ENCODE results near the gene PRICKLE2.

Gene PRICKLE2

DNA sequence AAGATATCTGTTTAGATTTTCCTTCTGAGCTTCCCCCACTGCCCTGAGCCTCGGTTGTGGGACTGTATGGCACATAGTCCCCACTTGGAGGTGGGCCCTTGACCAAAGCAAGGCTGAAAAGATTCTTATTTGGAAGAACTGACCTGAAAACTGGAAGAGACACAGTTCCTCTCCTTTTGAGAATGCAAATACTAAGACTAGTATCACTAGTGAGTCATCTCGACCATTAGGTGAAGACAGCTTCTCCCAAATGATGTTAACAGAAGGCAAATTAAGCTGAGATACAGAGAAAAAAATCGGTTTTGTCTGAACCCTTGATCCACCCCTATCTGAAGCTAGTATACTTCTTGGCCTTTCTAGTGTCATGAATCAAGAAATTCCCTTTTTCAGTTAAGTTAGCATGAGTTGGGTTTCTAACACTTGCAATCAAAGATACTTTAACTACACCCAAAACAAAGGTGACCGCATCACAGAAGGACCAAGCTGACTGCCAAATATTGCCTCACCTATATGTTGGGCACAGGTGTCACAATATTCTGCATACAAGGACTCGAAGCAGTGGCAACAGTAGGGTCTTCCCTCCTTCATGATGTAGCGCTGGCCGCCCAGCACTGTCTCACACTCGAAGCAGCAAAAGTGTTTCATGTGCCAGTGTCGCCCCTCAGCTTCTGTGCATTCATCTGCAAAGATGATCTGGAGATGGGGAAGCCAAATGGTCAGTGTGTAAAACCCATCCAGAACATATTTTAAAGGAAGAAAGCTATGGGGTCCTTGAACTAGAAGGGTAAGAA lies 72.4 kb downstream of the PRICKLE2 start:
- no peak for DNase-seq

DNA sequence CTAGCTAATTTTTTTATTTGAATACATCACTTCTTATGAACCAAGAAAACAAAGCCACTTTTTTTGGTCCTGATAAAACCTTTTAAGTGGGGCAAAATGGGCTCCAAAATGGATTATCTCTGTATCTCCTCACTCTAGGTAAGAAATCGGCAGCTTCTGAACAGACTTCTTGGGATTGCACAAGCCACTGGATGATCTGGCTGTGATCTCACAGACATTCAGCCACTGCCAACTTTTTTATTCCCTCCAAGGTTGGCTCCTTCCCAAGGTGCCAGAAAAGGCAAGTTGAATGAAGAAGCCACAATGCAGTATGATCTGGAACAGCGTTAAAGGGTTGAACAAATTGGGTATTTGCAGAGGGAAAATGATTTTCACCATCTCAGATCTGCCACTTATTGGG lies 73.2 kb downstream of the PRICKLE2 start:
- DNase-seq, result no peak

DNA sequence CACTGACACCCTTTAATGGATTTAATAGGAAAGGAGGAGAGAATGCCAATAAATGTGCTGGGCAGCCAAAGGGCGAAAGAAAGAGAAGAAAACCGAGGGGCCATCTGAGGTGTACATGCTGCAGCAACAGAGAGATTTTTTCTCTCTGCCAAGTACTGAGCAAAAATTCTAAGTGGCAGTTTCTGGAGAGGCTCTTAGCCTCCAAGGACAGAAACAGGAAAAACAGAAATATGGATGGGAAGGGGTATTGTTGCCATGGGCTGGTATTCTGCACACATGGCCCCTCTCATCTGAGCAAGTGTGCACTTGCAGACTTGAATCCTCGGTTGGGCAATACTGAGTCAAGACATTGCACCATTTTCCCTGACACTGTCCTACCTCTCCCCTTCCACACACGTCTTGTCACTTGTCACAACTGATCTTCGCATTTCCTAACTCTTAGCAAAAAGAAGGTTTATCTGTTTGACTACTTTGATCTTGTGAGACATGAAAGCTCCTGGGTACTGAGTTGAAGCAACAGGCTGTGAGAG lies 73.9 kb downstream of the PRICKLE2 start:
- no peak for DNase-seq

DNA sequence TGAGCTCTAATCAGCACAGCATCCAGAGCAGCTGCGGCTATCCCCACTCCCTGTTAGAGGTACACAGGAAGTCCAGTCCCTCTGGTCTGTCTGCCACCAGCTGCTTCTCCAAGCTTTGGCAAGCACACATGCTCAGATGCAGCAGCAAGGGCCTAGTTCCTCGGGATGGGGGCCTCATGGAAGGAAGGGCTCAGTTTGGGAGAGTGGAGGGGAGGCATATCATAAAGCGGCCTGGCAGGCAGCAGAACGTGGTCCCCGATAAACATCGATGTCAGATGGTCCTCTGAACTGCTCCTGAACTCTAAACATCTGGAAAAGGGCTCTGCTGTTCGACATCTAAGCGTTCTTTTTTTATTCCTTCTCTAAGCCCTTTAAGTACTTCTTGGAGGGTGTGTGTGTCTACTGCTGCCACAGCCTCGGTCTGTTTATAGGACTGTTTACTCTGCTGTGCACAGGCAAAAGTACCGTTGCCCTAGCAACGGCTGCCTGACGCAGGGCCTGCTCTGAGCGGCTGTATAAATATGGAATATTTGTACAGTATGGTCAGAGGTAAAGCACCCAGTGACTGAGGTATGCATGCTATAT lies 74.6 kb downstream of the PRICKLE2 start:
- DNase-seq, result no peak

DNA sequence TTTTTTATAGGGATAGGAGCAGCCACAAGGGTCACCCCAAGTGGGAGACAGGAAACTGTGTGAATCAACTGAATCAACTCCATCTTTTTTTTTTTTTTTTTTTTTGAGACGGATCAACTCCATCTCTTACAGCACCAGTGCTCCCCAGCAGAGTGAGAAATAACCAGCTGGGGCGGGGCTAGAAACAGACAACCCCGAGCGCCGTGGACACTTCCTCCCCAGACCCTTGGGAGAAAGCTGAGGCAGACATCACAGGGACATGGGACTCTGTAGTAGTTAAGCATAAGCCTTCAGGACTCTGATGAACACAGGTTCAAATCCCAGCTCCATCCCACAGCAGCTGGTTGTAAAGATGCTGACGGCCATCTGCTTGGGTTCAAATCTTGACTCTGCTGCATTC lies 75.4 kb downstream of the PRICKLE2 start:
- no peak for DNase-seq

DNA sequence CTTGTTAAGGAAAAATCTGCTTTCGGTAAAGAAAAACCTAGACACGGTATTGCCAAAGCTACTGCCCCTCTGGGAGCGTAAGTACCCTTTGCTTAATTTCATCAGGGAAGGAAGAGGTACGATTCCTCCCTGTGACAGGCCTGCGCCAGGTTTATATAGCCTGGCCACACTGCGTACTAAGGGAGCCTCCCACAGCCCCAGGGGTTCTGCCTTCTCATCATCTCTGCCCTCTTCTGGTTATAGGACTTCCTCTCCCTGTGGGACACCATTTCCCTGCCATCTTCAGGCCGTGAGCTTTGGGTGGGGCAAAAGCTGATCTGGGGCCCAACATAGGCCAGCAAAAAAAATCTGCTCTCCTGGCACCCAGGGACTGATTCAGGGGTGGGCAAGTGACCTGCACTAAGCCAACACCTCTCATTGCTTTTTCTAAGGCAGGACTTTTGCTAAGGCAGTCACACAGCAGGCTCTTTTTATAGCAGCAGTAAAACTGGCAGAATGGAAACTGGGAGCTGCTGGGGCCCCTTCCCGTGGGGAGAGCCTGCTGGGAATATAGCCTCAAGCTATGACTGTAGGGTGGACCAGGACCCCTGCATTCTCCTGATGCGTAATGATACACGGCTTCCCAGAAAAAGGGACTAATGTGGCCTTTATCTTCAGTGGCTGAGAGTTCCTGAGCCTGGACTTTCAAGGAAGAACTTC lies 76.2 kb downstream of the PRICKLE2 start:
- no peak for DNase-seq

DNA sequence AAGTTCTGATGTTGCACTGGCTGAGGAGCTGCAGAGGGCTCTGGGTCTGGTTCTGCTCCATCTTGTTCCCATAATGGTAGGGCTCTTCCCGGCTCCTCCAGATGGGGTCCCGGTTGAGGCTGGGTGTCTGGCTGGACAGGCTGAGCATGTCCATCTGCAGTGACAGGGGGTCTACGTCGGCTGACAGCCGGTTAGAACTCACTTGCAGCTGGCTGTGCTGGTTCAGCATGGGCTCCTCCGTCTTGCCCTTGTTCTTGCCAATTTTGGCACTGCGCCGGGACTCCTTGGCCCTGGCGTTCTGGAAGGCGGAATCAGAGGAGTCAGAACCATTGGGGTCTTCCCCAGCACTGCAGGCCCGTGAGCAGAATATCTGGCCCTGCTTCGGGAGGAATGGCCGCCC lies 78.1 kb downstream of the PRICKLE2 start:
- no peak for DNase-seq

DNA sequence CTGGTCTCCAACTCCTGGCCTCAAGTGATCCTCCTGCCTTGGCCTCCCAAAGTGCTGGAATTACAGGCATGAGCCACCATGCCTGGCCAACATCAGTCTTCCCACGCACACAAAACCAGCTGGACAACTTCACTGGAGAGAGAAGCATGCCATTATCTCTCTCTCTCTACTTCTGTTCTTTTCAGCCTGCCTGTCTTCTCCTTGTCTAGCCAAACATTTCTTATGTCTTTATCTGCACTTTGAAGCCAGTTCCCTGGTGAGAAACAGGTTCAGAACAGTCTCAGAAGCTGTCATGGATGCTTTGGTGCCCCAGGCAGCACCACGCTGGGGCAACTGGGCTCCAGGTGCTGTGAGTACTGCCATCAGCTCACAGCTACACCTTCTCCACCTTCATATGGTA lies 79.8 kb downstream of the PRICKLE2 start:
- no peak for DNase-seq

DNA sequence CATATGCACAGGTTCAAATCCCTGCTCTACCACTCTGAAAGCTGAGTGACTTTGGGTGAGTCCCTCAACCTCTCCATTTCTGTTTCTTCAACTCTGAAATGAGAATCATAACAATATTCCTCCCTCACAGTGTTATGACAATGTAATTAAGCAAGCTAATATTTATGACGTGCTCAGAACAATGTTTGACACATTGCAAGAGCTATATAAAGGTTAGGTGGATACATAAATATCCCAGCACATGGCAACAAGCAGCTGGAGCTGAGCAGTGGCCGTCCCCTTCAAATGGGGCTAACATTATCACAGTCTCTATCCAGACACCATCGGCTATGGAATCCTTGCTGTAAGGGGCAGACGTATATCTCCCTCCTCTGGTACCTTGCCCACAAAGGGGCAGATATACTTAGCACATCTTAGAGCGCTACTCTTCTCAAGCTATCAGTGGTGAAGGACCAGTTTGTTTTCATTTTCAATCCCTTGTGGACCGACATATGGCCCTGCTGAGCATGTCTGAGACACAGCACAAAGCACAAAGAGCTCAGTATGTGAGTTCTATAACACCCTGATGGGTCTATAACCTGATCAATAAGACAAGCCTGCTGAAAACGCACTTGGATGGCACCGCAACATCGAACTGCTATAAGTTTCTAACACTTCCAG lies 80.9 kb downstream of the PRICKLE2 start:
- DNase-seq, result no peak

DNA sequence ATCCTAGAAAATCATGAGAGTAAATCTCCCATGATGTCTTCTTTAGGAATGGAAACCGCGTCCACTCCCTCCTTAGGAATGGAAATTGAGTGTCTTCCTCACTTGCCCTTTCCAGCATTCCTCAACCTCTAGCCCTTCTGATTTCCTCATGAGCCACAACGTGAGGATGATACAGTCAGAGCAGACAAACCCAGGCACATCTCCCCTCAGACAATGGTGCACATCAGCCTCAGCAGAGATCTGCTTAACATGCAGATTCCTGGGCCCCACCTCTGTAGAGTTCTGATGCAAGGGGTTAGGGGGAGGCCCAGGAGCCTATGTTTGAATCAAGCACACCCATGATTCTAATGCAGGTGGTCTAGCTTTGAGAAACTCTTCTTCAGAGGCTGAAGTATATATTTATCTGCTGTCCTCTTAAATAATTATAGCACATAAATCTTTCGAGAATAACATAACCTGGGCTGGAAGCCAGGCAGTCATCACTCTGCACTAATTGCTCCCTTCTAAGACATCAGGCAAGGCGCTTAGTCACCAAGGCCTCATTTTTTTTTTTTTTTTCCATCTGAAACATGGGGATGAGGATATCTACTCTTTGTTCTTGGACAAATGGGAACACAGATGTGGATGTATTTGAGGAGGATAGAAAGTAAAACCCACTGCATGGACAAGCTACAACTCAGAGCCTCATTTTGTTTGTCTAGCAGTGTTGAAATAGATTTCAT lies 81.7 kb downstream of the PRICKLE2 start:
- DNase-seq, result no peak

DNA sequence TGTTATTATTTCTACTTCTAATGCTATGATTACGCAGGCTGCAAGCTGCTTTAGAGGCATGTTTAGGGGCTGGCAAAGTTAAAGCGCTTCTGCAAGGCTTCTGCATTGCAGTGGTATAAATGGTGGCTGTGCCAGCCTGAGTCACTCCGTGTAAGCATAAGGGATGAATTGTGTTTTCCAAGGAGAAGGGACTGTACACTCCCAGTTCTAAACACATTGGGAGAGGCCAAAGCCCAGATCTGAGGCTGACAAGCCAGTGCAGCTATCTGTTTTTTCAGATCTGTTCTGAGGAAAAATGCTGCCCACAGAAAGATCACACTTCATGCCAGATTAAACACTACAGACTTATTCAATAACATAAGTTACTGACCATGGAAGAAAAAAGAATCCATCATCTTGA lies 83.8 kb downstream of the PRICKLE2 start:
- no peak for DNase-seq

DNA sequence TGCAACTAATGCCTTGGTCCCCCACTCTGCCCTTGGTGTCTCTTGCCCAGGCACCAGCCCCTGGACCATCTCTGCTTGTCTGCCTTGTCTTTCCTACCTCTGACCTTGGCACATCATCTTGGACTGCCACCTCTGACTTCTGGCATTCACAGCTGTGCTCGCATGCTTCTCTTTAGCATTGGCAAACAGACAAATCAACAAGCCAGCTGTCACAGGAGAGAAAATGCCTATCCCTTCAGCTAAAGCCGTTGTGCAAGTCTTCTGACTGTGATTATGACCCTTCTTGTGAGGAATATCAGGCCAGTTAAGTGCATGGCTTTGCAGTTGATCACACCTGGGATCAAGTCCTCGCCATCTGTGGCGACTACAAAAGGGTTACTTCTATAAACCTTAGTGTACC lies 84.6 kb downstream of the PRICKLE2 start:
- DNase-seq, result no peak

DNA sequence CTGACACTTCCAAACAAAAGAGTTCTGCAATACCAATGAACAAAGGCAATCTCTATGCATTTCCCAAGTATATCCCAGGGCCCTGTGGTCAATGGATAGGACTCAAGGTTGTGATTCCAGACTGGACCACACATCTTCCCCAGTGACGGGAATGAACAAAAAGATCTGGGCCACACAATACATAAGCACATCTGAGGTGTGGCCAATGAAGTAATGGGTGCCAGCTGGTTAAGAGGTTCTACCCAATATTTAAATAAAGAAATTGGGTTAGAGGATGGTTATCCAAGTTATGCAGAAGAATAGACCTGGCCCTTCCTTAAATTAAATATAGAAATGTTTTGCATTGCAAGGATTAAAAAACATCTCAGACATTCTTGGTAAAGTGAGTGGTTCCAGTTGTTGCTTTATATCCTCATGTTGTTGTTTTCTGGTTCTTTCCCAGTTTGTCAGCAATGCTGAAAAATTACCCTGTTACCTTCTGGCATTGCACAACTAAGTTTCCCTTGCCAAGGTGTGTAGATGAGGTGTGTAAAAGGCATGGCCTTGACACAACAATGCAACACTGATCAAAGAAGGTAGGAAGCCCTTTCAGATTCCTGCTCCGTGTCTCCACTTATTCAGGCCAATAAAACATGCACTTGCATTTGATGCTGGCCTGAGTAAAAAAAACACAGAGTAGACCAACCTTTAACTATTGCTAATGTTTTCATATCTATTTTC lies 86.5 kb downstream of the PRICKLE2 start:
- DNase-seq, result no peak

DNA sequence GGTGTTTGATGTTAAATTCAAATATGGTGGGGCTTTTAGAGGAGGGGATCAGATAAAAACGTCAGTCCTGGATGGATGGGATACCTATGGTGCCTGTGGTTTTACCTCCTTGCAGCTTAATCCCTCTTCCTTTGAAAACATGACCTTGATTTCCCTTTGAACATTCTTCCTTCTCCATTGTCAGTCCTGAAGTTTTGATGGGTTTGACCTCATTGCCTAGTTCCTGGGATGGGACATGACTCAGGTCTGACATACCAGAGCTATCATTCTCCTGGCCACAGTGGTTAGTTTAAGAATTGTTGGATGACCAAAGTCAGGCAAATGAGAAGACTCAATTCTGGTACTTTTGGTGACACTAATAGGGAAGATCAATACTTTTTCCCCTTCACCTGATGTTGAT lies 87.2 kb downstream of the PRICKLE2 start:
- no peak for DNase-seq

DNA sequence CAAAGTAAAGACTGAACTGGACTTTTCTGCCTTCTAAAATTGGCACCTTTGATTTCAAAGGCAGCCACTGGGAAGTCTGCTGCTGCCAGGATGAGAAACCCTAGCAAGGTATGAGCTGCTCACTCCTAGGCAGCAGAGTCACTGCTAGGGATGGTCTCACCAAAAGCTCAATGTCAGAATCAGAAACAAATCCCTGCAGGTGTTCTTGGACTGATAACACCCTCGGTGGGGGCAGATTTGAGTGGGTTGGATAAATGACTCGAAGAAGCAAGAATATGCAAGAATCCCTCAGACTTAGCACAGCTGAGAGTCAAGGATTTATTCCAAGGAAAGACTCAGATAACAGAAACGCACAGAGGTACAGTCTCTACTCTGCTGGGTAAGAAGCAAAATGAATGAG lies 90.4 kb downstream of the PRICKLE2 start:
- DNase-seq, result no peak

DNA sequence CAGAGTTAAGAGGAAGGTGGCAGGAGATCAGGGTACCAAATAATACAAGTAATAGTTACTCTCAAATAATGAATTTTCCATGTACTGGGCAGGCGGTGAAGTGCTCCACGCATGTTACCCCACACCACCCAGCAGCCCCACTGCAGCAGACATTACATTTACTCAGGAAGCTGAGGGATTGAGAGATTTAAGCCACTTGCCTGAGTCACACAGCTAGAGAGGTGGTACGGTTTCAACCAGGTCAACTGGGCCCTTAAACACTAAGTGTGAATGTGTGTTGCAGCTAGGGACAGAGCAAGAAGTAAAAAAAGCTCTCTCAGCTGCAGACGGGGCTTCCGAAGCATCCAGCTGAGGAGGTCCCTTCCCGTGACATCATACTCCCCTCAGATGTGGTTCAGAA lies 91.3 kb downstream of the PRICKLE2 start:
- no peak for DNase-seq

DNA sequence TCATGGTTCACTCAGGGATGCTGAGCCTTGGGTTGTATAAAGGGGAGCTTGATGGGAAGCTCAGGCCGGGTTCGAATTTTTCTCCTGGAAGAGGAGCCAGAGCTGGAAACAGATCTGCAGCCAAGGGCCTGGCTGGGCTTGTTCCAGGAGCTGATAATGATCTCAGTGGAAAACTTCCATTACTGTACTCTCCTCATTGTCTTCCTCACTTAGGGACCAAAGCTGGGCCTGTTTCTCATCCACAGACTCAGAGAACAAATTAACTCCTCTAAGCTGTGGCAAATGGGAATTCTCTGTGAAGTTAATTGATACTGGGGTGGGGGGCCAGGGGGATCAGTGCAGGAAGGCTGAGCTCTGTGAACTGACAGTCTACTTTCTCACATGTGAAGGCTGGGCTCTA lies 92.0 kb downstream of the PRICKLE2 start:
- no peak for DNase-seq

DNA sequence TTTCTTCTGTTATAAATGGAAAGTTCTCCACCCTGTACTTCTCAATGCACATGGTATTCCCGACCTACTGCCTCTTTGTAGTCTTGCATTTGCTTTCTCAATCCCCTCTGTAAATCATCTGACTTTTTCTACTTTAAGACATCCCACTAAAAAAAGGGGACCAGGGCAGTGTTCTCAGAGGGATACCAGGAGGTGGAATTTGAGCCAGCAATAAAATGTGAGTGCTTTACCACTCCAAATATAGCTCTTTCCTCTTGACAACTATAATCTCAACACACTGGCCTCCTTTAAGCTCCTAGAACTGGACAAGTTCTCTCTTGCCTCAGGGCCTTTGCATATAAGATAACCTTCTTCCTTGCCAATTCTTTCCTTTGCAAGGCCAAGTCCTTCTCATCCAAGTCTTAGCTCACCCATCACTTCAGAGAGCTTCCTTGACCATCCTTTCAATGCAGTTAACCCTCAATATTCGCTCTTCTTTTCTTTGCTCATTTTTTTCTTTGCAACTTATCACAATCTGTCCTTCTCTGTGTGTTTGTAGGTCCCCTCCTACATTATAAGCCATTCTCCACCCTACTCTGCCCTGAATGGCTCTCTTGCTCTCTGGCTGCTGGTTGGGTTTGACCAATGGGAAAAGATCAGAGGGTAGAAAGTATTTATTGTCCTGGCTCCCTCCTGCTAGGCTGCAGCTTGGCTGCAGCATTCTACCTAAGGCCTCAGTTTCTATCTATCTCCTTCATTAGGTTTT lies 93.4 kb downstream of the PRICKLE2 start:
- no peak for DNase-seq

DNA sequence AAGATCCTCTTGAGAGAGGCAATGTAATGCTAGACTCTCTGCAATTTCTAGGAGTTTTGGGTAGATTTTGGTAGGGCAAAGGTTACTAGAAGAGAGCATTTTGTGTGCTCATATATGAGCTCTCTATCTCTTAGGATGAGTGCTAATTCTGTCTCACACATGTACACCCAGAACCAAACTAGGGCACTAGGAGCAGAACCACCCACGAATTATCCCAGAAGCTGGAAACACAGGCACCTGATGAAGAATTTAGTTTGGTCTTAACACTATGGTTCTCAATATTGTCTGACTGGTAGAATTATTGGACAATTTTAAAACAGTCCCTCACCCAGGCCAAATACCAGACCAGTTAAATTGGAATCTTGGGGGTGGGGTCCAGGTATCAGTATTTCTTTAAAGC lies 94.8 kb downstream of the PRICKLE2 start:
- DNase-seq, result no peak

DNA sequence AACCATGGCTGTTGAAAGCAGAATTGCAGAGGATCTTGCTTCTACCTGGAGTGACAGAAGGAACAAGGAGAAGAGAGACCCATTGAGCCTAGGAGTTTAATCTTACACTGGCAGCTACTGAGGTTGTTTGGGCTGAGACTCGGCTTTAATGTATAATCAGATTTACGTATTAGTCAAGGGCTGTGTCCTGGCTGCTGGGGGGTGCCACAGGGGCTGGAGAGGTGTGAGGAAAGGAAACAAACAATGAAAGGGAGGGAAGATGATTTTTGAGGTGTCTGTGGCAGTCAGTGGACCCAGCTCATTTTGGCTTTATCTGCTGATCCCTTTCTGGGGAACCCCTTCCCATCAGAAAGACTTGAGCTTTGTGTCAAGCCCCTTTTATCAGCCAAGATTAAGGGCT lies 95.7 kb downstream of the PRICKLE2 start:
- no peak for DNase-seq

DNA sequence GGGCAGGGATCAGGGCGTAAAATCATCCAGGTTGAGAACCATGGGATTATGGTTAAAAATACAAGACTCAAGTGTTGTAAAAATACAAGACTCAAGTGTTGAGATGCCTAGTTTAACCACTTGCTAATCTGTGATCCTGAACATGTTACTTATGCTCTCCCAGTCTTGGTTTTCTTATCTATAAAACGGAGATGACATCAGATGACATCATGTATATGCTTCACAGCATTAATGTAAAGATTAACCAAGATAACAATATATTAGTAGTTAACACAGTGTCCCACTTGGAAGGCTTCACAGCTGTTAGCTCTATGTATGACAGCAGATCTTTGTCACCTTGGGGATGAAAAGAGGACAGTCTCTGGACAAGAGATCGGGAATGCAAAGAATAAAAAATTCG lies 96.2 kb downstream of the PRICKLE2 start:
- DNase-seq, result no peak
